HG03571 (cell line): Measurements from ENCODE around the gene ITPK1.

Experiments
- ATAC-seq: cut with Tn5 transposase; IDR thresholded peaks from one replicate; pipeline ENCODE4 v1.9.1; 2021; ENCODE audit not compliant: unreplicated experiment

Gene ITPK1

GRCh38 chr14:92994942-92995341, 120.8 kb downstream of the ITPK1 start:
- no peak for ATAC-seq

GRCh38 chr14:92994131-92994676, 121.5 kb downstream of the ITPK1 start:
- ATAC-seq: no peak

GRCh38 chr14:92993302-92993701, 122.4 kb downstream of the ITPK1 start:
- ATAC-seq: no peak

GRCh38 chr14:92991536-92991935, 124.2 kb downstream of the ITPK1 start:
- no peak for ATAC-seq

GRCh38 chr14:92990456-92991430, 125.0 kb downstream of the ITPK1 start:
- no peak for ATAC-seq

- no peak for ATAC-seq
Measured at GRCh38 chr14:92988786-92989755, 126.7 kb downstream of the ITPK1 start.

GRCh38 chr14:92987713-92988510, 127.8 kb downstream of the ITPK1 start:
- ATAC-seq: no peak

GRCh38 chr14:92987148-92987570, 128.6 kb downstream of the ITPK1 start:
- ATAC-seq: no peak

- no peak for ATAC-seq
Measured at GRCh38 chr14:92986254-92987147, 129.2 kb downstream of the ITPK1 start.

GRCh38 chr14:92985521-92985920, 130.2 kb downstream of the ITPK1 start:
- no peak for ATAC-seq

GRCh38 chr14:92984896-92985295, 130.8 kb downstream of the ITPK1 start:
- no peak for ATAC-seq

GRCh38 chr14:92984082-92984788, 131.5 kb downstream of the ITPK1 start:
- ATAC-seq: no peak

- no peak for ATAC-seq
Measured at GRCh38 chr14:92982956-92983355, 132.8 kb downstream of the ITPK1 start.

- no peak for ATAC-seq
Measured at GRCh38 chr14:92981726-92982125, 134.0 kb downstream of the ITPK1 start.

GRCh38 chr14:92980866-92981265, 134.9 kb downstream of the ITPK1 start:
- no peak for ATAC-seq

GRCh38 chr14:92978229-92979021, 137.3 kb downstream of the ITPK1 start:
- no peak for ATAC-seq

GRCh38 chr14:92976268-92976667, 139.5 kb downstream of the ITPK1 start:
- no peak for ATAC-seq
